ENCODE measurements around the gene THRSP.

DNA sequence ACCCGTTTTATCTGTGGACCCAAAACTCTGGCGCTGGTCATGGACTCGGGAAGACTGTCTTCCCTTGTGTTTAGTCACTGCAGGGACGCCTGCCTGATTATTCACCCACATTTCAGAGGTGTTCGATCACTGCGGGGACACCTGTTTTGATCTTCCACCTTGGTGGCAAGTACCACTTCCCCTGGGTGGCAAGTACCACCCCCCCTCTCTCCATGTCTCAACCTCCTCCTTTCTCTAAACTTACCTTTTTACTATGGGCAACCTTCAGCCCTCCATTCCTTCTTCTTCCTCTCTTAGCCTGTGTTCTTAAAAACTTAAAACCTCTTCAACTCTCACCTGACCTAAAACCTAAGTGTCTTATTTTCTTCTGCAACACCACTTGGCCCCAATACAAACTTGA lies 17.9 kb downstream of the THRSP start:
- TF ChIP-seq EZH2 (IDR thresholded peaks at IDR 0.05; ENCODE audit: low read depth) (no peak), CTCF (conservative IDR thresholded peaks at IDR 0.05) (no peak)

Data from PC-9 (cell line).